K562 (cell line): ENCODE data around the gene ALOX12B. TPM values are rescaled to one million over a fixed set of nuclear protein-coding genes. Genes with fewer than 3 reads are reported as not detected.

Experiments
- ATAC-seq: fragments of 200-7000 bp; cut with Tn5 transposase; 3 replicates; pipeline ENCODE4 v1.9.1; 2020; ENCODE audit warnings: moderate library complexity
- BruUV-seq: library from RNA; stranded (reverse); fragments of 400-500 nt; replicated peaks from 2 replicates; lab custom pipeline; 2021; lab: Mats Ljungman, UMichigan
- CTCF ChIA-PET: fragments of 300-600 bp; formaldehyde crosslinking; extraction: SDS; loops from one replicate; lab custom pipeline; 2021; ENCODE audit warnings: low intra/inter-chr PET ratio; lab: Yijun Ruan, JAX
- POLR2A ChIA-PET: fragments of 300-600, 350-650 bp; sonication (Branson Sonifier 250); formaldehyde crosslinking; extraction: SDS; loops from one replicate; lab custom pipeline; 2021; ENCODE audit warnings: antibody characterized with exemption, inconsistent platforms; lab: Yijun Ruan, JAX
- DNase-seq, 4 experiments: peaks; one replicate each; pipeline versions ENCODE4 v3.0.0 to v3.0.0-alpha.2; 2011 to 2018; ENCODE audit warnings: low spot score in 3 of 4, mixed read lengths in 3 of 4; ENCODE audit errors: extremely low read depth in 1 of 4
- FAIRE-seq: peaks from 2 replicates; lab custom pipeline; 2011; peaks lifted over from hg19 to GRCh38; lab: Jason Lieb, UNC
- H2AFZ ChIP-seq: 2 replicates; pipeline ENCODE4 v1.6.0; 2011; ENCODE audit warnings: low read depth, low read length, control low read depth, inconsistent platforms
- H3K27ac ChIP-seq: fragments of 200-600 bp; 3 replicates; pipeline ENCODE4 v1.8.0; 2011; ENCODE audit warnings: low read depth, mild to moderate bottlenecking, control low read depth, inconsistent platforms, low read length, moderate library complexity, mixed read lengths; ENCODE audit errors: extremely low read depth
- H3K27me3 ChIP-seq, 2 experiments: fragments of 300-600 bp in 1 of 2; 2 replicates in 1 of 2; 3 replicates in 1 of 2; pipeline versions ENCODE4 v1.6.0 to v1.8.0; 2011; ENCODE audit warnings: inconsistent platforms in 2 of 2, low read length in 2 of 2, mild to moderate bottlenecking in 1 of 2, mixed read lengths in 1 of 2, moderate library complexity in 1 of 2; ENCODE audit not compliant: control insufficient read depth in 2 of 2, insufficient read depth in 2 of 2
- H3K36me3 ChIP-seq: fragments of 300-600 bp; 3 replicates; pipeline ENCODE4 v1.8.0; 2011; ENCODE audit warnings: mild to moderate bottlenecking, low read length, inconsistent platforms; ENCODE audit not compliant: control insufficient read depth, insufficient read depth
- H3K4me1 ChIP-seq, 2 experiments: fragments of 200-600 bp in 1 of 2; replicated peaks in 1 of 2; 2 replicates in 1 of 2; 3 replicates in 1 of 2; pipeline versions ENCODE4 v1.5.1 to v1.8.0; 2011; ENCODE audit warnings: inconsistent platforms in 2 of 2, low read length in 2 of 2, mild to moderate bottlenecking in 1 of 2, mixed read lengths in 1 of 2, moderate library complexity in 1 of 2; ENCODE audit not compliant: control insufficient read depth in 2 of 2, insufficient read depth in 2 of 2
- H3K4me2 ChIP-seq: 2 replicates; pipeline ENCODE4 v1.6.1; 2011; ENCODE audit warnings: low read length, control low read depth, inconsistent platforms, mixed read lengths; ENCODE audit not compliant: insufficient read depth
- H3K4me3 ChIP-seq: fragments of 200-600 bp; sonication (generic), shearing (Covaris generic); 2 replicates; pipeline ENCODE4 v1.5.1; 2016; ENCODE audit warnings: control low read depth, inconsistent platforms
- H3K79me2 ChIP-seq: fragments of 200-600 bp; 3 replicates; pipeline ENCODE4 v1.8.0; 2011; ENCODE audit warnings: low read length, inconsistent platforms; ENCODE audit not compliant: control insufficient read depth, insufficient read depth
- H3K9ac ChIP-seq, 2 experiments: 2 replicates each; pipeline versions ENCODE4 v1.6.0 to v1.6.1; 2011; ENCODE audit warnings: low read depth in 2 of 2, low read length in 2 of 2, control low read depth in 1 of 2, inconsistent platforms in 1 of 2, mild to moderate bottlenecking in 1 of 2, mixed read lengths in 1 of 2; ENCODE audit not compliant: insufficient read depth in 1 of 2
- H3K9me1 ChIP-seq: one replicate; pipeline ENCODE4 v1.6.0; 2011; ENCODE audit warnings: inconsistent platforms, mild to moderate bottlenecking, low read length, moderate library complexity; ENCODE audit not compliant: control insufficient read depth, insufficient read depth
- H3K9me3 ChIP-seq: replicated peaks from 2 replicates; pipeline ENCODE4 v1.5.1; 2011; ENCODE audit warnings: low read depth, low read length, inconsistent platforms; ENCODE audit not compliant: control insufficient read depth, insufficient read depth
- H4K20me1 ChIP-seq: replicated peaks from 2 replicates; pipeline ENCODE4 v1.6.1; 2011; ENCODE audit warnings: low read length, inconsistent platforms, mixed read lengths; ENCODE audit not compliant: control insufficient read depth, insufficient read depth
- TSC22D4 ChIP-seq: fragments of 450-650 bp; IDR thresholded peaks from 2 replicates; pipeline ENCODE4 v1.6.1; 2016; ENCODE audit warnings: missing genetic modification characterization, missing biosample characterization, control low read depth
- ZNF583 ChIP-seq: fragments of 250-450 bp; sonication (Bioruptor Pico); IDR thresholded peaks from 2 replicates; pipeline ENCODE4 v1.4.0; 2020
- ZNF644 ChIP-seq: fragments of 200-800 bp; sonication (Bioruptor generic); IDR thresholded peaks from 2 replicates; pipeline ENCODE4 v1.6.1; 2016; ENCODE audit warnings: low read depth, missing genetic modification characterization, missing compliant biosample characterization
- WGBS: fragments of 100-300 bp; shearing (Covaris generic); methylation state at CpG from one replicate; pipeline ENCODE4 v1.1.6; 2016; ENCODE audit warnings: low coverage, mixed read lengths; ENCODE audit not compliant: insufficient coverage; ENCODE audit errors: missing lambda C conversion rate; 5-methylcytosine and 5-hydroxymethylcytosine counted together
- in situ Hi-C: fragments of 300-500 bp; cut with MboI; formaldehyde crosslinking; loops from 4 replicates; pipeline ENCODE4 v1.15.0; 2018; ENCODE audit warnings: inconsistent platforms, mixed read lengths
- intact Hi-C: fragments of 100-400 bp; cut with micrococcal nuclease; formaldehyde crosslinking; loops from 2 replicates; pipeline ENCODE4 v1.14.2; 2022
- polyA plus RNA-seq, 8 experiments: library from polyadenylated mRNA; depleted of rRNA in 4 of 8; stranded (reverse) in 5 of 8; unstranded in 3 of 8; fragments of >200 nt; fragmentation: Nextera tagmentation in 2 of 8; fragmentation: Illumina TruSeq in 1 of 8; extraction: Ambion mirVana in 2 of 8; extraction: Trizol in 1 of 8; gene quantifications; 2 replicates each; pipeline versions ENCODE4 v1.2.1 to v1.2.3, GENCODE V29; 2011 to 2014; ENCODE audit warnings: inconsistent platforms in 1 of 8, missing spikeins in 1 of 8
- total RNA-seq, 7 experiments: library from RNA; depleted of rRNA in 6 of 7; stranded (reverse); fragments of >200 nt in 6 of 7; fragmentation: Illumina TruSeq in 2 of 7; extraction: Trizol in 2 of 7; gene quantifications; 2 replicates each; pipeline versions ENCODE4 v1.2.1 to v1.2.3, GENCODE V29; 2011 to 2021; ENCODE audit warnings: low replicate concordance in 1 of 7
- TF ChIP-seq, protein P1 (sequence below): fragments of 250-450 bp; sonication (Bioruptor Pico); IDR thresholded peaks from 2 replicates; pipeline ENCODE4 v1.5.0; 2021; ENCODE audit warnings: mild to moderate bottlenecking, moderate library complexity
- TF ChIP-seq, protein P2 (sequence below): sonication (generic); formaldehyde crosslinking; IDR thresholded peaks from 2 replicates; pipeline ENCODE4 v1.8.1; 2022; ENCODE audit warnings: missing genetic modification reagents
- TF ChIP-seq, protein P3 (sequence below), 2 experiments: fragments of 150-350 bp in 1 of 2; IDR thresholded peaks; 2 replicates each; pipeline ENCODE4 v1.6.1; 2012 to 2016; ENCODE audit warnings: low read depth in 2 of 2, low read length in 2 of 2, mild to moderate bottlenecking in 1 of 2, moderate library complexity in 1 of 2
- TF ChIP-seq, protein P4 (sequence below): fragments of 250-450 bp; sonication (Bioruptor Pico); IDR thresholded peaks from 2 replicates; pipeline ENCODE4 v1.8.0; 2022; ENCODE audit warnings: moderate library complexity, mild to moderate bottlenecking, inconsistent platforms

The ALOX12B gene
- total and polyA plus RNA-seq, 9 of the 15 experiments (the other 6 are each of a cell fraction or from before 2014, with no cell fraction given): not detected

DNA sequence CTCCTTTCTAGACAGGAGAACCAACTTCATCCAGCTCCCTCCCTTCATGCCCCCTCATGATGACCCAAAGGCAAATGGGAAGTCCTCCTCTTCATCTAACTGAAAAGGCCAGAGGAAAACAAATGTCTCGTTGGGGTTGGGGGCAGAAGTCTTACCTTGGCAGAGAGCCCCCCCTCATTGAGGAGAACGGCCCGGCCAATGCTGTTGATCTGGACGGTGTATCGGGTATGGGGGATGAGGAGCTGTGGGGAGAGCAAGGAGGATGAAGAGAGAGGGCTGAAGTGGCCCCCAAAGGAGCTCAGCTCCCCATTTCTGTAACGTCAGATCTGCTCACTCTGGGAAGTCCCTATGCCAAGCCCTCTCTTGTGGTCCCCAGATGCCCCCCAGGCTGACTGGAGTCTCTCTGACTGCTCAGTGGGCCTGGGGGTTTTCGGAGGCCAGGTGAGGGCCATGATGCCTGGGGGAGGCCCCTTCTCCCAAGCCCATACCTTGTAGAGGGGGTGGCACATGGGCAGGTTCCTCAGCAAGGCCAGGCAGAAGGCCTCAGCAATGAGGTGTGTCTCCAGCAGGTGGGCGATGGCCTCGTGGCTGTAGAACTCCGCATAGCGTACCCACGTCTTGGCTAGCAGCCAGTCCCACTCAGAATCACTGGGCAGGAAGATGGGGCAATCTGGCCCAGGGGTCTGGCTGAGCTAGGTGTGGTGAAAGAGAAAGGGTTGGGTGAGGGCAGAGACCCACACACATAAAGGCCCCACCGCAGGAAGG, 10.8 kb downstream of the ALOX12B start:
- Histone ChIP-seq H3K27ac (no peak overlapping the region), H3K27me3 (peaks cover 0 to 21% of the 10 kb centered on the region in 2 experiments; a peak in 3 of 5 replicates), H3K4me3 (no peak overlapping the region), H3K9me1 (no peaks in the 10 kb centered on the region), H4K20me1 (no peaks in the 10 kb centered on the region), H3K9ac (no peak overlapping the region), H3K9me3 (no peaks in the 10 kb centered on the region), H3K36me3 (no peaks in the 10 kb centered on the region), H3K79me2 (no peaks in the 10 kb centered on the region), H3K4me2 (no peak overlapping the region), H3K4me1 (peaks cover 7 to 39% of the 10 kb centered on the region in 2 experiments; a peak in 3 of 5 replicates), H2AFZ (no peak overlapping the region)
- 2% methylated on average over 13 of the region's 13 CpGs for WGBS
- no peak for DNase-seq
- intact Hi-C loops: no loop called here
- no peak for FAIRE-seq
- in situ Hi-C loops: loop anchor here (5.0 kb wide), 1 partner anchor 36 kb away; no protein-coding TSS in a partner anchor
- ChIA-PET POLR2A (interaction anchor here (0.7 to 1.8 kb wide), 3 partner anchors 10 to 14 kb away, joined by 3 to 7 read pairs (median 3); no protein-coding TSS in a partner anchor), CTCF (no interaction called here)
- ATAC-seq: no peak
- BruUV-seq: no TSS peak
- no peak for TF ChIP-seq ZNF644 (tag)
- TF ChIP-seq, protein P1, sequence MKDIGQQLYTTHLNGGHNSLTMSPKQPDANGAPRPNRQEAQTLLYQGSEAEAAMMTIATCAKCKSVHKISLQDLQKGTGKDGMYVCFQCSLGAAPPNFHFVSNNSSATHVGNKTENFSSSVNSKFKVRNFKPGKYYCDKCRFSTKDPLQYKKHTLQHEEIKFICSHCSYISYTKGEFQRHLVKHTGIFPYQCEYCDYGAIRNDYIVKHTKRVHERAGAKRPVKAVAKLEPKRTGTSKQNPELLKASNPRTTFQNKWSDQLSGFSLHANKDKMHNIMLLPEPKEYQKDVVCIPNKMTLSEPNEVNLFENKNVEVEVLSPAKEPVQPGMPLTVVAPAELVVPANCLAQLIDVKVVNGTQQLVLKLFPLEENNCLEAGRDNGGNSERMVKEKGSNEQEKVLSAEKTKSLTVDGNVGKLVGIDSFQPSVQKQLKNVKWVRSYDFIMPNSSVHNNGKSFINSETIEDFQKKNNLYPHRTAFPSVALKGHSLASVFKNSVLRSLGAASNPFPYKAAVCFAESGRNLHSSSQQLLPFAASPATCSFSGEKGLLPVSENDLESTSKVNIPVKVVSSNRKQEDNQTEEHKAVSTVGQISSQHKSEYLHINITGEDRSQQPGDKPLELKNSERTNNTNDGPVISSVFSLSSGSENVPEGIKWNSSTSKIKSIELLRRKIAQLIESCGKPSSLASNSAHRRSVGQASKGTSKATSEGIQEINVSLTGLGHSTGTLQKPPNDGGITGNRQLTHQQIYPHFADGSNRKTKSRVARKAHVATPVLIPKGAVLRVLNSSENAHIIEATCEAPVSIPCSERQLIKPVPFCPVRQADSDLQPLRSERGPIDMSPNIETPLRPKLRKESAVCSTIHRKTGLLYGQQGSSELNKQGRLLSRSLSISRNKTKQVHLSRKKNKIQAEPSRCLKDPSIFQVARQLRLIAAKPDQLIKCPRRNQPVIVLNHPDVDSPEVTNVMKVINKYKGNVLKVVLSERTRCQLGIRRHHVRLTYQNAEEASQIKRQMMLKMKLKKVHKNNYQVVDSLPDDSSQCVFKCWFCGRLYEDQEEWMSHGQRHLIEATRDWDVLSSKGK (CRISPR knock-in tag): no peak
- TF ChIP-seq, protein P2, sequence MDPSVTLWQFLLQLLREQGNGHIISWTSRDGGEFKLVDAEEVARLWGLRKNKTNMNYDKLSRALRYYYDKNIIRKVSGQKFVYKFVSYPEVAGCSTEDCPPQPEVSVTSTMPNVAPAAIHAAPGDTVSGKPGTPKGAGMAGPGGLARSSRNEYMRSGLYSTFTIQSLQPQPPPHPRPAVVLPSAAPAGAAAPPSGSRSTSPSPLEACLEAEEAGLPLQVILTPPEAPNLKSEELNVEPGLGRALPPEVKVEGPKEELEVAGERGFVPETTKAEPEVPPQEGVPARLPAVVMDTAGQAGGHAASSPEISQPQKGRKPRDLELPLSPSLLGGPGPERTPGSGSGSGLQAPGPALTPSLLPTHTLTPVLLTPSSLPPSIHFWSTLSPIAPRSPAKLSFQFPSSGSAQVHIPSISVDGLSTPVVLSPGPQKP: no peak
- TF ChIP-seq, protein P3, sequence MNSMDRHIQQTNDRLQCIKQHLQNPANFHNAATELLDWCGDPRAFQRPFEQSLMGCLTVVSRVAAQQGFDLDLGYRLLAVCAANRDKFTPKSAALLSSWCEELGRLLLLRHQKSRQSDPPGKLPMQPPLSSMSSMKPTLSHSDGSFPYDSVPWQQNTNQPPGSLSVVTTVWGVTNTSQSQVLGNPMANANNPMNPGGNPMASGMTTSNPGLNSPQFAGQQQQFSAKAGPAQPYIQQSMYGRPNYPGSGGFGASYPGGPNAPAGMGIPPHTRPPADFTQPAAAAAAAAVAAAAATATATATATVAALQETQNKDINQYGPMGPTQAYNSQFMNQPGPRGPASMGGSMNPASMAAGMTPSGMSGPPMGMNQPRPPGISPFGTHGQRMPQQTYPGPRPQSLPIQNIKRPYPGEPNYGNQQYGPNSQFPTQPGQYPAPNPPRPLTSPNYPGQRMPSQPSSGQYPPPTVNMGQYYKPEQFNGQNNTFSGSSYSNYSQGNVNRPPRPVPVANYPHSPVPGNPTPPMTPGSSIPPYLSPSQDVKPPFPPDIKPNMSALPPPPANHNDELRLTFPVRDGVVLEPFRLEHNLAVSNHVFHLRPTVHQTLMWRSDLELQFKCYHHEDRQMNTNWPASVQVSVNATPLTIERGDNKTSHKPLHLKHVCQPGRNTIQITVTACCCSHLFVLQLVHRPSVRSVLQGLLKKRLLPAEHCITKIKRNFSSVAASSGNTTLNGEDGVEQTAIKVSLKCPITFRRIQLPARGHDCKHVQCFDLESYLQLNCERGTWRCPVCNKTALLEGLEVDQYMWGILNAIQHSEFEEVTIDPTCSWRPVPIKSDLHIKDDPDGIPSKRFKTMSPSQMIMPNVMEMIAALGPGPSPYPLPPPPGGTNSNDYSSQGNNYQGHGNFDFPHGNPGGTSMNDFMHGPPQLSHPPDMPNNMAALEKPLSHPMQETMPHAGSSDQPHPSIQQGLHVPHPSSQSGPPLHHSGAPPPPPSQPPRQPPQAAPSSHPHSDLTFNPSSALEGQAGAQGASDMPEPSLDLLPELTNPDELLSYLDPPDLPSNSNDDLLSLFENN (IDR thresholded peaks at IDR 0.05; ENCODE audit: low read depth in 2 of 2, low read length in 2 of 2): no peak
- TF ChIP-seq, protein P4, sequence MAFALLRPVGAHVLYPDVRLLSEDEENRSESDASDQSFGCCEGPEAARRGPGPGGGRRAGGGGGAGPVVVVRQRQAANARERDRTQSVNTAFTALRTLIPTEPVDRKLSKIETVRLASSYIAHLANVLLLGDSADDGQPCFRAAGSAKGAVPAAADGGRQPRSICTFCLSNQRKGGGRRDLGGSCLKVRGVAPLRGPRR: no peak
- TF ChIP-seq TSC22D4 (tag): no peak
- TF ChIP-seq ZNF583 (CRISPR knock-in tag): no peak
